AG10803 (cell line): Measurements from ENCODE around the gene JPH3.

Experiments
- DNase-seq: peaks from one replicate; pipeline ENCODE4 v3.0.0; 2010; ENCODE audit warnings: low read depth
- H3K4me3 ChIP-seq: 2 replicates; pipeline ENCODE4 v1.5.1; 2011; ENCODE audit warnings: mild to moderate bottlenecking, low read length, control low read depth
- CTCF ChIP-seq: conservative IDR thresholded peaks from 2 replicates; pipeline ENCODE4 v1.5.1; 2011; ENCODE audit warnings: mild to moderate bottlenecking, low read length, control low read depth, inconsistent platforms

The JPH3 gene

DNA sequence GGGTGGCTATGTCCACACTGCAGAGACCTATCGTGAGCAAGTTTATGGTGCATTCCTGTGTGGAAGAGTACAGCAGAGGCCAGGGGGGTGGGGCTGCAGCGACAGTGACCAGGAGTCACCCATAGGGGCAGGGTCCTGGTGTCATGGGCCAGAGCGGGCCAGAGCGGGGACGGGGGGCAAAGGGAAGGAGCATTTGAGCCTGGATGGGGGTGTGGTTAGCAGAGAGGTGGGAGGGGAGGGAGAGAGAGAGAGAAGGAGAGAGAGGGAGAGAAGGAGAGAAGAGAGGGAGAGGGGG is 17.8 kb downstream of the JPH3 start:
- DNase-seq = no peak
- H3K4me3 ChIP-seq = no peak overlapping the region
- TF ChIP-seq CTCF = no peak

GRCh38 chr16:87621550-87621829 is 19.2 kb downstream of the JPH3 start:
- TF ChIP-seq CTCF = no peak
- no peak overlapping the region for H3K4me3 ChIP-seq
- DNase-seq = no peak

- no peak for DNase-seq
- no peak for TF ChIP-seq CTCF
- H3K4me3 ChIP-seq = no peak overlapping the region
Observed at GRCh38 chr16:87621976-87622713, 19.8 kb downstream of the JPH3 start.

DNA sequence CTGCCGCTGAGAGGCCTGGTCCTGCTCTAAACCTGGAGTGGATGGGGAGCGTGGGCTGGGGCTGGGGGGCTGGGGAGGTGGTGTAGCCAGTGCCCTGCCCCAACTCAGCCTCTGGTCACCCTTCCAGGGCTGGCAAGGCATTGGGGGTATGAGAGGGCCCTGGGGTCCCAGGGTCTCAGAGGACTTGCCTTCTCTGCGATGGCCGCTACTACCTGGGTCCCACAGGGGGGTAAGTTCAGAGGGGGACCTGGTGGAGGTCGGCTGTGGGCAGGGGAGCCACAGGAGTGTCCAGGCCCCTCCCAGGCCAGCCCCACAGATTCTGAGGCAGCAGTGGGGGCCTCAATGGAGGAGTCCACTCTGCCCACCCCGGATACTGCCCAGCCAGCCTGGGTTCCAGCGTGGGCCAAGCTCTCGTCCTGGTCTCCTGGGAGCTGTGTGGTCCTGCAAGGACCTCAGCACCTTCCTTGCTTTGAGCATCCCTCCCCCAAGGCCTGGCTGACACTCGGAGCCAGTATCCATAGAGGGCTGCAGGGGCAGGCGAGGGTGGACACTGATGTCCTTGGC is 20.5 kb downstream of the JPH3 start:
- DNase-seq = no peak
- no peak overlapping the region for H3K4me3 ChIP-seq
- TF ChIP-seq CTCF = no peak

DNA sequence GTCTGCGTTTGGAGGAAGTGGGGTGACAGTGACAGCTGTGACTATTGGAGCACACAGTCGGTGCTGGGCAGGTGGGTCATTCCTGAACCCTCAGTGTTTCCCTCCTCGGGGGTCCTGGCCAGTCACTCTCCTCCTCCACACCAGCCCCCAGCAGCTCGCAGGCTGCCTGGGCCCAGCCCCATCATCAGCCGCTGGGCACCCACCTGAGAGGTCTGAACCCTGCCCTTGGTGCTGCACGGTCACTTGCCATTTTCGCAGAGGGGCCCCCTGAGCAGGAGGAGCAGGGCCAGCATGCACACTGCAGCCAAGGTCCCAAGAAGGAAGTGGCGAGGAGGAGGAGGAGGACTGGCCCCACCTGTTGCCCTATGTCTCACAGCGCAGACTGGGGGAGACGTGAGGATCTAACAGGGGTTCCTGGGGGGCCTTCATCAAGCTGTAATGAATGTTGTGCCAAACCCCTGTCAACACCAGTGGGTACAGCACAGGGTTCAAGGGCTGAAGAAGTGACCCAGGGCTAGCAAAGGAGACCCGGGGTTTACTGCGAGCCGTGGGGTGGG is 23.0 kb downstream of the JPH3 start:
- TF ChIP-seq CTCF = no peak
- DNase-seq = no peak

GRCh38 chr16:87626401-87626800 is 24.1 kb downstream of the JPH3 start:
- H3K4me3 ChIP-seq = no peak overlapping the region
- DNase-seq = no peak
- no peak for TF ChIP-seq CTCF

More for the DNA sequence above, 23.0 kb downstream of the JPH3 start:
- H3K4me3 ChIP-seq = no peak overlapping the region

- no peak for TF ChIP-seq CTCF
Observed at GRCh38 chr16:87626905-87627304, 24.6 kb downstream of the JPH3 start.

More at GRCh38 chr16:87626905-87627304, 24.6 kb downstream of the JPH3 start:
- no peak overlapping the region for H3K4me3 ChIP-seq
- DNase-seq = no peak
